ENCODE results near the gene TMEM200A.

DNA sequence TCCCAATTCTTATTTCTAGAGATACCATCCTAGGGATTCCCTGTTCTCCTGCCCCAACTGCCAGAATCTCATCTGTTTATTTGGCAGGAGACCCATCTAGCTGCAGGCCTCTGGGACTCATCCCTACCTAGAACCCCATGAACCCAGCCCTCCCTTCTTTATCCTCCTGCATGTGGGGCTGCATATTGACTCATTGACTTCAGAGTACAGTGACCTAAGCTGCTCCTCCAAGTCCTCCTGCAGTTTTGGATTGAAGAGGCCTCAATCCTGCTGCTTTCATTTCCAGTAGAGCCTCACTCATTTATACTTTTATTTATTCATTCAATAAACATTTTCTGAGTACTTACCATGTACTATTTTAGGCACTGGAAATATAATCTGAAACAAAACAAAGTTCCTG, 11.6 kb downstream of the TMEM200A start:
- TF ChIP-seq CTCF (IDR thresholded peaks at IDR 0.05; ENCODE audit: low read depth, low read length) (no peak), EZH2phosphoT487 (IDR thresholded peaks at IDR 0.05; ENCODE audit: low read depth) (no peak)

All from OCI-LY3 (cell line).